HuH-7.5 (cell line): ENCODE data around the gene C9.
"Not testable (repeated sequence)": the region's sequence is repeated elsewhere in the genome, so short reads cannot be mapped to it uniquely, and the experiment has no call there.

Source experiments
- DNase-seq: peaks from one replicate; pipeline ENCODE4 v3.0.0; 2011; ENCODE audit warnings: low spot score

C9 gene

DNA sequence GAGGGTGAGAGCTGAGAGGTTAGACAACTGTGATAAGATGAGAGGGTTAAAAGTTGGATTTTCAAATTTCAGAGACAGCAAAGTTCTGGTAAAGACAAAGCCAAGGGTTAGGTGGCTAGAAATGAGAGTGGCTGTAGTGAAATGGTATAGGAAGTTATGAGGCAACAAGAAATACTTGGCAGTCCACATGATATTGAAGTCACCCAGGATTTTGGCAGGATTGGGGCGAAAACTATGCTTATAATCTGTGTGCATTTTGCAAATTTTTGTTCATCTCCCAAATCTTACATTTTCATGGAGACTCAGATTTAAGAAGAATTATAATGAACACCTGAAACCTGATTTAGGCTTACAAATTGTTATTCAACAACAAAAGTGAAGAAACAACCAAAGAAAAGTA, 35.6 kb downstream of the C9 start:
- no peak for DNase-seq

GRCh38 chr5:39323542-39323941, 40.8 kb downstream of the C9 start:
- no peak for DNase-seq

DNA sequence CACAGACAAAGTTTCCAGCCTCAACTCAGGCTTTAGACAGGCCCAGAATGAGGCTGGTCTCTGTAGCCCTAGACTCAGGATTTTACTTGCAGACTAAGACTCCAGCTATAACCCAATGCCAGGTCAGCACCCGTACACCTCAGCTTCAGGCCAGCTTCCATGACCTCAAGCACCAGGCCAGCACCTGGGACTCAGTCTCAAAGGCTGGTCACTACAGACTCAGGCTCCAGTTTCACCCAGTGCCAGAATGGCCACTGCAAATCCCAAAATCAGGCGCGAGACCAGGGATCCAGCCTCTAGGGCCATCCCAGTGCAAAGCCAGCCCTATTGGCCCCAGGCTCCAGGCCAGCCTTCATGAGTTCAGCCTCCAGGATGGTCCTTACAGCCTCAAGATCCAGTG, 44.9 kb downstream of the C9 start:
- no peak for DNase-seq

GRCh38 chr5:39316464-39316863, 47.8 kb downstream of the C9 start:
- not testable (repeated sequence) for DNase-seq

DNA sequence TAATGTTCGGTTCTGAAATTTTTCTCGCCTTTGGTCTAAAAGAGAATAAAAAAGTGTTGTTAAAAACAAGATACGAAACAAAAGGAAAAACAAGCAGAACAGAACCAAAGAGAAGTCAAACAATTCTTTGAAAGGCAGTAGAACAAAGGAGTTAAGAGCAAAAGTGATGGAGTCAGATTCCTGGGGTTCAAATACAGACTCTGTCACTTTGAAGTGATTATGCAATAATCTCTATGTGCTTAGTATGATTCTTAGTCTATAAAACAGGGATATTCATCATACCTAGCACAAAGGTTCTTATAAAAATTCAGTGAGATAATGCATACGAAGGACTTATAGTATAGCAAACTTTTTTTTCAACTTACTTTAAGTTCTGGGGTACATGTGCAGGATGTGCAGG, 48.3 kb downstream of the C9 start:
- no peak for DNase-seq

GRCh38 chr5:39314591-39314990, 49.7 kb downstream of the C9 start:
- no peak for DNase-seq

DNA sequence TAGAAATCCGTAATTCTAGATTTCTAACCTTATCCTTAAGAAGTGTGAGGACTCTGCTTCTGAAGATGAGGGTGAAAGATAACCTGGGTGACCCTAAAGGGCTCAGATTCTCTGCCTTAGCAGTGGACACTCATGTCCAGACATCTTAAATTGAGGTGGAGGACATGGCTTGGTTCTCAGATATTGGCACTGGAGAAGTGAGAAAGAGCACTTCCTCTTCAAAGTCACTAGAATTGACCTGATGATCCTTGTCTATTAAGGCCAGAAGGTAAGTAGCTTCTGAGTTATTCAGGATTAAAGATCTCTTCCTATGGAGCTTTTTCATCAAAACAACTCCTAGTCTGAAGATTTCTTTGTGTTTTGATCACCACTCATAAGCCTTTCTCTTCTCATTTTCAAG, 54.8 kb downstream of the C9 start:
- no peak for DNase-seq

GRCh38 chr5:39302472-39302871, 61.8 kb downstream of the C9 start:
- DNase-seq: no peak

- no peak for DNase-seq
Observed at GRCh38 chr5:39301406-39301805, 62.9 kb downstream of the C9 start.

DNA sequence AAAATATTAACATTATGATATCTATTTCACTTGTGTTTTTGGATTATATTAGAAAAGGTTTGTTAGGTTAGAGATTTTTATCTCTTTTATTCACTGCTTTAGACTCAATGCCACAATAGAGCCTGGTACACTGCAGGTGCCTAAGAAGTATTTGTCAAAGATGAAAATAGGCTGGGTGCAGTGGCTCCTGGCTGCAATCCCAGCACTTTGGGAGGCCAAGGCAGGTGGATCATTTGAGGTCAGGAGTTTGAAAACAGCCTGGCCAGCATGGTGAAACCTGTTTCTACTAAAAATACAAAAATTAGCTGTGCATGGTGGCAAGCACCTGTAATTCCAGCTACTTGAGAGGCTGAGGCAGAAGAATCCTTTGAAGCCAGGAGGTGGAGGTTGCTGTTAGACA, 64.3 kb downstream of the C9 start:
- no peak for DNase-seq

DNA sequence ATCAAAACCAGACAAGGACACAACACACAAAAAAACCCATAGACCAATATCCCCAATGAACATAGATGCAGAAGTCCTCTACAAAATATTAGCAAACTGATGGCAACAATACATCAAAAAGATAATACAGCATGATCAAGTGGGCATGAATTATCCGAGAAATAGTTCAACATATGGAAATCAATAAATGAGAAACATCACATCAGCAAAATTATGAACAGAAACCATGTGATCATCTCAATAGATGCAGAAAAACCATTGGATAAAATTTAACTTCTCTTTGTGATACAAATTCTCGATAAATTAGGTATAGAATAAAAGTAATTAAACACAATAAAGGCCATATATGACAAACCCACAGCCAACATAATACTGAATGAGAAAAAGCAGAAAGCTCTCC, 69.6 kb downstream of the C9 start:
- no peak for DNase-seq

DNA sequence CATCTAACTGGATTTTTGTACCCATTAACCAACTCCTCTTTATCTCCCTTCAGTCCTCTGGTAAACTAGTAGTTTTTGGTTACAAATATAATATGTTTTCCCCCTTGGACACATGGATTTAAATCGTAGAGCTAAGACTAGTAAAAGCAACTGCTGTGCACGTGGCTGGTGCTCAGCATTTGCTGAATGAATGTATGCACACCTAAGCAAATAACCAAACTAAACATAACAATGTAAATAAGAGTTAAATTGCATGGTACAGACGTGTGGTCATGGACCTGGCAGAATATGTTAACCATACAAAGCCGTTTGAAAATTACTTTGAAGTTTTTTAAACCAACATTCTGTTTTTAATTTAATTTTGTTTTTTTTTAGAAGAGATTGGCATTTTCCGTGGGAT, 79.7 kb downstream of the C9 start:
- DNase-seq: peak; percentile 51

DNA sequence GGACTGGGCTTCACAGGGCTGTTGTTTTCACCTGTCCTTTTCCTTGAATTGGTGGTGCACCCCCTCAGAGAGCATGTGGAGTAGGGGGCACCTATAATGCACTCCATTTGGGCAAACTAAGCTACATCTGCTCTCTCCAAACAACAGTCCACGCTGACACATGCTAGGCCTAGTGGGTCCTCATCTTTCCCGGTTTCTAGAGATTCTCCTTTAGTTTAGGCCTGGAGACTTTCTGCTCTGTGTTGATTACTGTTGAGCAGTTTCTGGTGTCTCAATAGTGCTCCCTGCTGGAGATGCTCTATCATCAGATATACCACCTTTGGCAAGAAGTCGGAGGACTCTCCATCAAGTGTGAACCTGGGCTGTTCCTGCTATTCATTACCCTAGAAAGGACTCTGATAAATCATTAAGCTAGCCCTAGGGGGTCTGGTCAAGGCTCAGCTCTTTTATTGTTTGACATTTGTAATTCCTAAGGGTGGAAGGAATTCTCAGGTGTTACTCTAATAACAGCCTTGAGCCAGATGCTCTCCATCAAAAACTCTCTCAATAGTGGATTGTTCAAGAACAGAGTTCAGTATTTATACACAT, 81.0 kb downstream of the C9 start:
- peak; percentile 63 for DNase-seq

GRCh38 chr5:39282561-39282960, 81.7 kb downstream of the C9 start:
- no peak for DNase-seq

GRCh38 chr5:39275865-39276264, 88.4 kb downstream of the C9 start:
- not testable (repeated sequence) for DNase-seq

- DNase-seq: no peak
Observed at GRCh38 chr5:39274398-39275085, 89.8 kb downstream of the C9 start.

- DNase-seq: no peak
Observed at GRCh38 chr5:39273314-39273954, 90.9 kb downstream of the C9 start.

GRCh38 chr5:39272869-39273231, 91.4 kb downstream of the C9 start:
- not testable (repeated sequence) for DNase-seq

- no peak for DNase-seq
Observed at GRCh38 chr5:39270225-39270848, 94.0 kb downstream of the C9 start.

- no peak for DNase-seq
Observed at GRCh38 chr5:39267186-39267585, 97.1 kb downstream of the C9 start.

DNA sequence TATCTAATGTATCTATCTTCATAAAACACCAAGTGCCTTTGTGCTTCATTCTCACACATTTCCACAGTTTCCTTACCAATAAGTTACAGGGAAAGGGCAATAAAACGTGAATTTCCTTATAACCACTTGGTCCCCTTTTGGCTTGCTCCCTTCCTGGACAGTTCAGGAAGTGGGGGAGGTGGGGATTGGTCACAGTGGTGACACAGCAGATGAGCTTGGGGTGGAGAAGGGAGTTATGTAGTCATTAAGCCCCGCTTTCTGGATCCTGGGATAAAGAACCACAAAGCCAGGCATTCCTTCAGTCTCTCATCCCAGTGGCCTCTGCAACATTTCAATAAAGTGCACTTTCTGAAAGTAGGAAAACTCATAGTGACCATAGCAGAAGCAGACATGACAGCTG, 97.9 kb downstream of the C9 start:
- DNase-seq: no peak

GRCh38 chr5:39264528-39264927, 99.8 kb downstream of the C9 start:
- DNase-seq: no peak

DNA sequence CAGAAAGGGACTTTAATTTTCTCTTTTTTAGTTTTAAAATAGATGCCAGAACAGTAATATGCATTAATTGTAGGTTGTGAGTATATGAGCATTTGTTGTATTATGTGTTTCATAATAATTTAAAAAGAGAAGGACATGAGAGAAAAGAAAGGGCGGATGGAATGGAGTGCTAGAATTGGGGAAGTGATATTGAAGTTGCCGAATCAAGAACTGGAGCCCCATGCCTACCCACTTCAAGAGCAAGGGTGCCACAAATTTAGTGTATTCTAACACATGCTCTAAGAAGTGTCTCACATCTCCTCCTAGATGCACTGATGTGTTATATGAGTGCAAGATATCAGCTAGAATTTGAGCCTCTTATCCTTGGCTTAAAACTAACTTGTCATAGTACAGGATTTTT, 101.3 kb downstream of the C9 start:
- no peak for DNase-seq
